Subcutaneous abdominal adipose tissue (tissue), 5 donors: ENCODE results near the gene DCC.
A peak's percentile ranks its signal among the peaks of the same experiment; 100 is the strongest.

Experiments used
- H3K27ac ChIP-seq: one replicate; pipeline ENCODE4 v1.7.0; 2013; ENCODE audit warnings: low read depth, mild to moderate bottlenecking, inconsistent platforms, low read length, moderate library complexity
- H3K27me3 ChIP-seq, 5 donors: one replicate each; pipeline ENCODE4 v1.7.0; 2013; ENCODE audit warnings: low read length in 5 of 5, inconsistent platforms in 1 of 5; ENCODE audit not compliant: control insufficient read depth in 5 of 5, insufficient read depth in 4 of 5
- H3K36me3 ChIP-seq, 5 donors: one replicate each; pipeline ENCODE4 v1.7.0; 2013; ENCODE audit warnings: low read length in 5 of 5; ENCODE audit not compliant: control insufficient read depth in 5 of 5, insufficient read depth in 5 of 5
- H3K4me1 ChIP-seq, 5 donors: one replicate each; pipeline ENCODE4 v1.7.0; 2013; ENCODE audit warnings: low read length in 5 of 5, mild to moderate bottlenecking in 3 of 5, moderate library complexity in 1 of 5; ENCODE audit not compliant: control insufficient read depth in 5 of 5, insufficient read depth in 5 of 5
- H3K4me3 ChIP-seq, 5 donors: one replicate each; pipeline ENCODE4 v1.7.0; 2013; ENCODE audit warnings: low read length in 5 of 5, low read depth in 1 of 5
- H3K9ac ChIP-seq, 5 donors: one replicate each; pipeline ENCODE4 v1.7.0; 2013; ENCODE audit warnings: low read length in 5 of 5, mild to moderate bottlenecking in 4 of 5, moderate library complexity in 3 of 5
- H3K9me3 ChIP-seq, 5 donors: one replicate each; pipeline ENCODE4 v1.7.0; 2013; ENCODE audit warnings: low read length in 5 of 5; ENCODE audit not compliant: control insufficient read depth in 5 of 5
- donor health status: healthy.
- donor health status: healthy.
- donor health status: healthy.
- donor health status: healthy.
- donor health status: healthy.

DCC gene

GRCh38 chr18:52333860-52334259 lies 6.1 kb upstream of the DCC start:
- Histone ChIP-seq H3K4me1 (no peaks in the 10 kb centered on the region), H3K27me3 (peaks cover 0 to 6% (median 4%) of the 10 kb centered on the region in 5 donors), H3K4me3 (no peak overlapping the region), H3K9ac (no peak overlapping the region), H3K36me3 (no peaks in the 10 kb centered on the region), H3K9me3 (peaks cover 0 to 4% (median 0%) of the 10 kb centered on the region in 5 donors), H3K27ac (no peak overlapping the region)

GRCh38 chr18:52334307-52334706 lies 5.7 kb upstream of the DCC start:
- Histone ChIP-seq H3K4me3 (no peak overlapping the region), H3K9ac (no peak overlapping the region), H3K27ac (no peak overlapping the region), H3K4me1 (peaks cover 0 to under 1% (median 0%) of the 10 kb centered on the region in 5 donors), H3K36me3 (no peaks in the 10 kb centered on the region), H3K9me3 (peaks cover 0 to 4% (median 0%) of the 10 kb centered on the region in 5 donors), H3K27me3 (peaks cover 0 to 10% (median 8%) of the 10 kb centered on the region in 5 donors)

- Histone ChIP-seq H3K9ac (no peak overlapping the region), H3K4me1 (peaks cover 0 to 5% (median 1%) of the 10 kb centered on the region in 5 donors), H3K27ac (no peak overlapping the region)
Measured at GRCh38 chr18:52334896-52335295, 5.1 kb upstream of the DCC start.

GRCh38 chr18:52337276-52337675 lies 2.7 kb upstream of the DCC start:
- peaks cover 0 to 4% (median 0%) of the 10 kb centered on the region in 5 donors for H3K9me3 ChIP-seq
- no peaks in the 10 kb centered on the region for H3K36me3 ChIP-seq
- no peak overlapping the region for H3K27ac ChIP-seq
- peaks cover 0 to 24% (median 6%) of the 10 kb centered on the region in 5 donors for H3K4me1 ChIP-seq
- H3K4me3 ChIP-seq: no peak overlapping the region
- H3K9ac ChIP-seq: no peak overlapping the region
- peaks cover 20 to 37% (median 33%) of the 10 kb centered on the region in 5 donors for H3K27me3 ChIP-seq

More at GRCh38 chr18:52334896-52335295, 5.1 kb upstream of the DCC start:
- Histone ChIP-seq H3K36me3 (no peaks in the 10 kb centered on the region), H3K4me3 (no peak overlapping the region), H3K9me3 (peaks cover 0 to 4% (median 0%) of the 10 kb centered on the region in 5 donors), H3K27me3 (peaks cover 3 to 16% (median 12%) of the 10 kb centered on the region in 5 donors)

- no peaks in the 10 kb centered on the region for H3K36me3 ChIP-seq
- H3K4me1 ChIP-seq: peaks cover 0 to 24% (median 6%) of the 10 kb centered on the region in 5 donors
- peak overlapping the region in 4 of 5 donors; percentile 12 to 47 (median 18) for H3K4me3 ChIP-seq
- no peak overlapping the region for H3K27ac ChIP-seq
- H3K27me3 ChIP-seq: peaks cover 25 to 49% (median 39%) of the 10 kb centered on the region in 5 donors
- H3K9ac ChIP-seq: no peak overlapping the region
- H3K9me3 ChIP-seq: peaks cover 0 to 4% (median 0%) of the 10 kb centered on the region in 5 donors
Measured at GRCh38 chr18:52340406-52341102, 557 bp downstream of the DCC start.

GRCh38 chr18:52341103-52341432 lies 1.1 kb downstream of the DCC start:
- Histone ChIP-seq H3K4me3 (no peak overlapping the region), H3K36me3 (no peaks in the 10 kb centered on the region), H3K9ac (no peak overlapping the region), H3K27me3 (peaks cover 25 to 49% (median 39%) of the 10 kb centered on the region in 5 donors), H3K9me3 (no peaks in the 10 kb centered on the region), H3K27ac (no peak overlapping the region), H3K4me1 (peaks cover 0 to 24% (median 6%) of the 10 kb centered on the region in 5 donors)

GRCh38 chr18:52341608-52342381 lies 1.8 kb downstream of the DCC start:
- no peak overlapping the region for H3K27ac ChIP-seq
- peak overlapping the region in 3 of 5 donors; percentile 1 to 49 (median 22) for H3K4me3 ChIP-seq
- no peak overlapping the region for H3K9ac ChIP-seq

GRCh38 chr18:52342456-52342855 lies 2.5 kb downstream of the DCC start:
- Histone ChIP-seq H3K27me3 (peaks cover 25 to 49% (median 39%) of the 10 kb centered on the region in 5 donors), H3K36me3 (no peaks in the 10 kb centered on the region), H3K27ac (no peak overlapping the region), H3K9ac (no peak overlapping the region), H3K4me1 (peaks cover 0 to 24% (median 6%) of the 10 kb centered on the region in 5 donors), H3K9me3 (no peaks in the 10 kb centered on the region), H3K4me3 (no peak overlapping the region)

More at GRCh38 chr18:52341608-52342381, 1.8 kb downstream of the DCC start:
- no peaks in the 10 kb centered on the region for H3K36me3 ChIP-seq
- peaks cover 25 to 49% (median 39%) of the 10 kb centered on the region in 5 donors for H3K27me3 ChIP-seq
- peaks cover 0 to 24% (median 6%) of the 10 kb centered on the region in 5 donors for H3K4me1 ChIP-seq
- H3K9me3 ChIP-seq: no peaks in the 10 kb centered on the region

GRCh38 chr18:52343138-52343537 lies 3.1 kb downstream of the DCC start:
- peaks cover 22 to 49% (median 38%) of the 10 kb centered on the region in 5 donors for H3K27me3 ChIP-seq
- H3K4me1 ChIP-seq: peaks cover 0 to 24% (median 6%) of the 10 kb centered on the region in 5 donors
- peaks cover 0 to 2% (median 0%) of the 10 kb centered on the region in 5 donors for H3K9me3 ChIP-seq
- H3K27ac ChIP-seq: no peak overlapping the region
- no peak overlapping the region for H3K9ac ChIP-seq
- no peaks in the 10 kb centered on the region for H3K36me3 ChIP-seq
- H3K4me3 ChIP-seq: no peak overlapping the region
